Measurements from ENCODE around the gene GGN.

The GGN gene

GRCh38 chr19:38375098-38375493 lies 12.7 kb downstream of the GGN start:
- no peaks in the 10 kb centered on the region for H3K9me3 ChIP-seq (replicated peaks in 1 of 2; ENCODE audit: control insufficient read depth in 2 of 2, insufficient read depth in 1 of 2, low read depth in 1 of 2, low read length in 2 of 2)

GRCh38 chr19:38374332-38375097 lies 13.3 kb downstream of the GGN start, which contains the start of gene PSMD8:
Gene PSMD8, plus strand, starts transcription at chr19:38374571. Its CDS starts 31 bp downstream, at chr19:38374602.
- Histone ChIP-seq H2BK12ac (ENCODE audit: low read length) (no peak within 1 kb of the TSS), H2BK120ac (ENCODE audit: low read depth, low read length) (no peak within 1 kb of the TSS), H3K9ac (ENCODE audit: low read depth, low read length, poor library complexity) (peak within 1 kb of the TSS; percentile 99), H2BK5ac (ENCODE audit: low read length) (no peak within 1 kb of the TSS), H3K36me3 (replicated peaks in 1 of 2; ENCODE audit: control insufficient read depth in 2 of 2, insufficient read depth in 2 of 2, low read length in 2 of 2) (peaks cover 10 to 32% of the 10 kb centered on the region in 2 donors), H3K27ac (replicated peaks; ENCODE audit: low read length) (peak within 1 kb of the TSS; percentile 39), H4K91ac (ENCODE audit: low read depth, low read length, poor library complexity) (no peak within 1 kb of the TSS), H2BK15ac (ENCODE audit: low read length) (peak within 1 kb of the TSS; percentile 51), H3K4me1 (ENCODE audit: control insufficient read depth in 2 of 2, insufficient read depth in 1 of 2, low read depth in 1 of 2, low read length in 2 of 2) (peaks cover 8 to 9% of the 10 kb centered on the region in 2 donors), H3K79me1 (ENCODE audit: low read depth, low read length) (peaks cover 10% of the 10 kb centered on the region), H3K27me3 (ENCODE audit: control insufficient read depth in 3 of 3, insufficient read depth in 3 of 3, low read depth in 1 of 3, low read length in 3 of 3) (peaks cover 0 to 15% (median 0%) of the 10 kb centered on the region in 3 experiments), H3K4ac (ENCODE audit: low read length) (no peak within 1 kb of the TSS), H3K4me3 (ENCODE audit: low read length in 2 of 2) (peak within 1 kb of the TSS; percentile 76 to 91), H4K8ac (ENCODE audit: low read depth, low read length) (no peak within 1 kb of the TSS), H3K18ac (ENCODE audit: low read length) (peak within 1 kb of the TSS; percentile 97), H3K9me3 (replicated peaks in 1 of 2; ENCODE audit: control insufficient read depth in 2 of 2, insufficient read depth in 1 of 2, low read depth in 1 of 2, low read length in 2 of 2) (no peaks in the 10 kb centered on the region), H2AFZ (ENCODE audit: low read length) (peak within 1 kb of the TSS; percentile 94), H3K4me2 (ENCODE audit: insufficient read depth, low read length, poor library complexity, severe bottlenecking) (peak within 1 kb of the TSS; percentile 72), H3K14ac (ENCODE audit: low read length) (peak within 1 kb of the TSS; percentile 86), H3K23ac (ENCODE audit: low read depth, low read length, poor library complexity) (peak within 1 kb of the TSS; percentile 99), H2AK5ac (ENCODE audit: low read depth, low read length) (no peak within 1 kb of the TSS)
- peak; percentile 98 for DNase-seq (ENCODE audit: low spot score)
- no CpG with 5 or more reads among the region's 65 CpGs for WGBS, 2 donors (ENCODE audit: extremely low coverage in 2 of 2, insufficient read length in 2 of 2, insufficient replicate concordance in 1 of 2)

More at GRCh38 chr19:38375098-38375493, 12.7 kb downstream of the GGN start:
- no peak overlapping the region for H3K4ac ChIP-seq (ENCODE audit: low read length)
- H4K8ac ChIP-seq (ENCODE audit: low read depth, low read length), result no peak overlapping the region
- peaks cover 11 to 35% of the 10 kb centered on the region in 2 donors for H3K36me3 ChIP-seq (replicated peaks in 1 of 2; ENCODE audit: control insufficient read depth in 2 of 2, insufficient read depth in 2 of 2, low read length in 2 of 2)
- H3K4me2 ChIP-seq (ENCODE audit: insufficient read depth, low read length, poor library complexity, severe bottlenecking), result peak overlapping the region; percentile 72
- DNase-seq (ENCODE audit: low spot score), result no peak
- peak overlapping the region; percentile 76 to 91 for H3K4me3 ChIP-seq (ENCODE audit: low read length in 2 of 2)
- peak overlapping the region; percentile 51 for H2BK15ac ChIP-seq (ENCODE audit: low read length)
- H3K23ac ChIP-seq (ENCODE audit: low read depth, low read length, poor library complexity), result no peak overlapping the region
- peaks cover 10% of the 10 kb centered on the region for H3K79me1 ChIP-seq (ENCODE audit: low read depth, low read length)
- H2BK12ac ChIP-seq (ENCODE audit: low read length), result no peak overlapping the region
- peak overlapping the region; percentile 99 for H3K9ac ChIP-seq (ENCODE audit: low read depth, low read length, poor library complexity)
- H2AFZ ChIP-seq (ENCODE audit: low read length), result peak overlapping the region; percentile 94
- H3K27me3 ChIP-seq (ENCODE audit: control insufficient read depth in 3 of 3, insufficient read depth in 3 of 3, low read depth in 1 of 3, low read length in 3 of 3), result peaks cover 0 to 11% (median 0%) of the 10 kb centered on the region in 3 experiments
- peaks cover 8 to 9% of the 10 kb centered on the region in 2 donors for H3K4me1 ChIP-seq (ENCODE audit: control insufficient read depth in 2 of 2, insufficient read depth in 1 of 2, low read depth in 1 of 2, low read length in 2 of 2)
- no peak overlapping the region for H2BK5ac ChIP-seq (ENCODE audit: low read length)
- no peak overlapping the region for H2BK120ac ChIP-seq (ENCODE audit: low read depth, low read length)
- H3K14ac ChIP-seq (ENCODE audit: low read length), result peak overlapping the region; percentile 86
- no CpG with 5 or more reads among the region's 18 CpGs for WGBS, 2 donors (ENCODE audit: extremely low coverage in 2 of 2, insufficient read length in 2 of 2, insufficient replicate concordance in 1 of 2)
- peak overlapping the region; percentile 97 for H3K18ac ChIP-seq (ENCODE audit: low read length)
- no peak overlapping the region for H2AK5ac ChIP-seq (ENCODE audit: low read depth, low read length)
- no peak overlapping the region for H4K91ac ChIP-seq (ENCODE audit: low read depth, low read length, poor library complexity)
- H3K27ac ChIP-seq (replicated peaks; ENCODE audit: low read length), result no peak overlapping the region

GRCh38 chr19:38373907-38374331 lies 13.9 kb downstream of the GGN start:
- Histone ChIP-seq H3K36me3 (replicated peaks in 1 of 2; ENCODE audit: control insufficient read depth in 2 of 2, insufficient read depth in 2 of 2, low read length in 2 of 2) (peaks cover 4 to 26% of the 10 kb centered on the region in 2 donors), H3K9ac (ENCODE audit: low read depth, low read length, poor library complexity) (no peak overlapping the region), H3K27ac (replicated peaks; ENCODE audit: low read length) (peak overlapping the region; percentile 39), H3K4ac (ENCODE audit: low read length) (no peak overlapping the region), H3K23ac (ENCODE audit: low read depth, low read length, poor library complexity) (no peak overlapping the region), H3K9me3 (replicated peaks in 1 of 2; ENCODE audit: control insufficient read depth in 2 of 2, insufficient read depth in 1 of 2, low read depth in 1 of 2, low read length in 2 of 2) (no peaks in the 10 kb centered on the region), H3K79me1 (ENCODE audit: low read depth, low read length) (peaks cover 10% of the 10 kb centered on the region), H3K4me1 (ENCODE audit: control insufficient read depth in 2 of 2, insufficient read depth in 1 of 2, low read depth in 1 of 2, low read length in 2 of 2) (peaks cover 8 to 9% of the 10 kb centered on the region in 2 donors), H3K4me3 (ENCODE audit: low read length in 2 of 2) (peak overlapping the region; percentile 75 to 76), H2BK15ac (ENCODE audit: low read length) (no peak overlapping the region), H3K18ac (ENCODE audit: low read length) (no peak overlapping the region), H2BK5ac (ENCODE audit: low read length) (no peak overlapping the region), H3K27me3 (ENCODE audit: control insufficient read depth in 3 of 3, insufficient read depth in 3 of 3, low read depth in 1 of 3, low read length in 3 of 3) (peaks cover 0 to 16% (median 0%) of the 10 kb centered on the region in 3 experiments), H2AFZ (ENCODE audit: low read length) (peak overlapping the region; percentile 88), H4K8ac (ENCODE audit: low read depth, low read length) (no peak overlapping the region), H3K14ac (ENCODE audit: low read length) (no peak overlapping the region), H2BK120ac (ENCODE audit: low read depth, low read length) (no peak overlapping the region), H2BK12ac (ENCODE audit: low read length) (no peak overlapping the region), H3K4me2 (ENCODE audit: insufficient read depth, low read length, poor library complexity, severe bottlenecking) (peak overlapping the region; percentile 50), H4K91ac (ENCODE audit: low read depth, low read length, poor library complexity) (no peak overlapping the region), H2AK5ac (ENCODE audit: low read depth, low read length) (no peak overlapping the region)
- no peak for DNase-seq (ENCODE audit: low spot score)
- WGBS, 2 donors (ENCODE audit: extremely low coverage in 2 of 2, insufficient read length in 2 of 2, insufficient replicate concordance in 1 of 2), result no CpG with 5 or more reads among the region's 6 CpGs

- no CpG with 5 or more reads among the region's 6 CpGs for WGBS, 2 donors (ENCODE audit: extremely low coverage in 2 of 2, insufficient read length in 2 of 2, insufficient replicate concordance in 1 of 2)
- H3K4ac ChIP-seq (ENCODE audit: low read length), result no peak overlapping the region
- no peak overlapping the region for H4K91ac ChIP-seq (ENCODE audit: low read depth, low read length, poor library complexity)
- no peak overlapping the region for H2BK15ac ChIP-seq (ENCODE audit: low read length)
- no peak overlapping the region for H3K9ac ChIP-seq (ENCODE audit: low read depth, low read length, poor library complexity)
- H3K9me3 ChIP-seq (replicated peaks in 1 of 2; ENCODE audit: control insufficient read depth in 2 of 2, insufficient read depth in 1 of 2, low read depth in 1 of 2, low read length in 2 of 2), result no peaks in the 10 kb centered on the region
- no peak overlapping the region for H3K23ac ChIP-seq (ENCODE audit: low read depth, low read length, poor library complexity)
- no peak overlapping the region for H2BK5ac ChIP-seq (ENCODE audit: low read length)
- H3K4me3 ChIP-seq (ENCODE audit: low read length in 2 of 2), result no peak overlapping the region
- H2BK120ac ChIP-seq (ENCODE audit: low read depth, low read length), result no peak overlapping the region
- no peak overlapping the region for H3K14ac ChIP-seq (ENCODE audit: low read length)
- H2BK12ac ChIP-seq (ENCODE audit: low read length), result no peak overlapping the region
- peaks cover 8 to 15% of the 10 kb centered on the region in 2 donors for H3K4me1 ChIP-seq (ENCODE audit: control insufficient read depth in 2 of 2, insufficient read depth in 1 of 2, low read depth in 1 of 2, low read length in 2 of 2)
- no peak overlapping the region for H3K4me2 ChIP-seq (ENCODE audit: insufficient read depth, low read length, poor library complexity, severe bottlenecking)
- peaks cover 0 to 1% of the 10 kb centered on the region in 2 donors for H3K36me3 ChIP-seq (replicated peaks in 1 of 2; ENCODE audit: control insufficient read depth in 2 of 2, insufficient read depth in 2 of 2, low read length in 2 of 2)
- H3K18ac ChIP-seq (ENCODE audit: low read length), result no peak overlapping the region
- H2AK5ac ChIP-seq (ENCODE audit: low read depth, low read length), result no peak overlapping the region
- H3K27ac ChIP-seq (replicated peaks; ENCODE audit: low read length), result no peak overlapping the region
- no peak overlapping the region for H2AFZ ChIP-seq (ENCODE audit: low read length)
- peaks cover 0 to 16% (median 0%) of the 10 kb centered on the region in 3 experiments for H3K27me3 ChIP-seq (ENCODE audit: control insufficient read depth in 3 of 3, insufficient read depth in 3 of 3, low read depth in 1 of 3, low read length in 3 of 3)
- peaks cover 8% of the 10 kb centered on the region for H3K79me1 ChIP-seq (ENCODE audit: low read depth, low read length)
- DNase-seq (ENCODE audit: low spot score), result no peak
- H4K8ac ChIP-seq (ENCODE audit: low read depth, low read length), result no peak overlapping the region
Measured at GRCh38 chr19:38371081-38371480, 16.8 kb downstream of the GGN start.
